ENCODE data around the gene TMEM109.

TMEM109 gene

DNA sequence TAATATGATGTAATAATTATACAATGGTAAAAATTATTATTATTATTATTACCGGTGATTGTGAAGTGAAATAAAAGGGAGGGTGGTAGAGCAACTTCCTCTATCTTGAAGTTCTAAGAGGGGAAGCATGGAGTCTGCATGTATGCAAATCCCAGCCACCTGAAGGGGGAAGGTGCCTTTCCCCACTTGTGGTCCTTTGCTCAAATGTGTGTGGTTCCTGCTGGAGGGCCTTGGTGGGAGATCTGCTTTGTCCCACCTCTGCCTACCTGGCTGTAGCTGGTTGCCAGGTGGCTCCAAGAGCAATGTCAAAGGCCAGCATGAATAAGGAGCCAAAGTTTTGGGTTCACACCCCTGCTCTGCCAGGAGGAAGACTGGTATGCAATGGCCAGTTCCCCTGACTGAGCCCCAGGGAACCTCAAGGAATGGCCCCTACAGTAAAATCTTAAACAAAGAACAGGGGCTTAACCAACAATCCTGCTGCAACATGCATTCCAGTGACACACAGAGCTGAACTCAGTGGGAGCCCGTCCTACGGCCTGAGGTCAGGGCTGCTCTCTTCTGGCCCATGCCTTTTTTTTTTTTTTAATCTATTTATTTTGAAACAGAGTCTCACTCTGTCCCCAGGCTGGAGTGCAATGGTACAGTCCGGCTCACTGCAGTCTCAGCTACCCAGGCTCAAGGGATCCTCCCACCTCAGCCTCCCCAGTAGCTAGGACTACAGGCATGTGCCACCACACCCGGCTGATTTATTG is 18.8 kb downstream of the TMEM109 start:
- DNase-seq (ENCODE audit: low read depth in 1 of 2, low spot score in 1 of 2), result no peak

DNA sequence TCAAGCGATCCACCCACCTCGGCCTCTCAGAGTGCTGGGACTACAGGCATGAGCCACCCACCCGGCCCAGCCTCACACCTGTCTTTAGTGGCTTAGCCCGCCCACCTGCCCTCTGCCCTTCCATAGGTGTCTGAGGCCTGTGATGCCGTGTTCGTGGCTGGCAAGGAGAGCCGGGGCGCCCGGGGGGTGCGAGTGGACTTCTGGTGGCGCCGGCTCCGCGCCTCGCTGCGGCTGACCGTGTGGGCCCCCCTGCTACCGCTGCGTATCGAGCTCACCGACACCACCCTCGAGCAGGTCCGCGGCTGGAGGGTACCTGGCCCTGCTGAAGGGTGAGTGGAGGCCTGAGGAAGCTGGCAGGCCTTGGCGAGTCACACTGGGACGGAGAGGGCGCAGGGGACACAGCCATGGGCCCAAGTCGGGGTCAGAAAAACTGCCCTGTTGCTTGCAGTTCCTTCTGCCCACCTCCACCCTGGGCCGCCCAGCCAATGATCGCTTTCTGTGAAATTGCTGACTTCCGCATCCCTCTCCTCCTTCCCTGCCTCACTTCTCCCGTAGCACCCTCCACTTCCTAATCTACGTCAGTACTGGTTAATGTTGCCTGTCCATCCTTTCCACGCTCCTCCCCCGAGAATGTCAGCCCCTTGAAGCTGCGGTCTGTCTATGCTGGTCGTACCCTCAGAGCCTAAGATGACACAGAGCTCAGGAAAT is 19.6 kb downstream of the TMEM109 start:
- no peak for DNase-seq (ENCODE audit: low read depth in 1 of 2, low spot score in 1 of 2)
- H3K27ac ChIP-seq (replicated peaks), result no peak overlapping the region
- H3K27me3 ChIP-seq (ENCODE audit: insufficient read depth, poor library complexity, severe bottlenecking), result peaks cover 3% of the 10 kb centered on the region
- H3K4me3 ChIP-seq (replicated peaks; ENCODE audit: insufficient read depth, low read length), result no peak overlapping the region
- TF ChIP-seq SPI1 (IDR thresholded peaks at IDR 0.05; ENCODE audit: borderline replicate concordance, low read depth), result no peak
- TF ChIP-seq REST (IDR thresholded peaks at IDR 0.05; ENCODE audit: insufficient replicate concordance, low read depth), result no peak
- TF ChIP-seq POLR2AphosphoS5 (IDR thresholded peaks at IDR 0.05; ENCODE audit: low read depth), result no peak
- TF ChIP-seq GABPA (IDR thresholded peaks at IDR 0.05; ENCODE audit: low read depth), result no peak
- TF ChIP-seq, protein P1, sequence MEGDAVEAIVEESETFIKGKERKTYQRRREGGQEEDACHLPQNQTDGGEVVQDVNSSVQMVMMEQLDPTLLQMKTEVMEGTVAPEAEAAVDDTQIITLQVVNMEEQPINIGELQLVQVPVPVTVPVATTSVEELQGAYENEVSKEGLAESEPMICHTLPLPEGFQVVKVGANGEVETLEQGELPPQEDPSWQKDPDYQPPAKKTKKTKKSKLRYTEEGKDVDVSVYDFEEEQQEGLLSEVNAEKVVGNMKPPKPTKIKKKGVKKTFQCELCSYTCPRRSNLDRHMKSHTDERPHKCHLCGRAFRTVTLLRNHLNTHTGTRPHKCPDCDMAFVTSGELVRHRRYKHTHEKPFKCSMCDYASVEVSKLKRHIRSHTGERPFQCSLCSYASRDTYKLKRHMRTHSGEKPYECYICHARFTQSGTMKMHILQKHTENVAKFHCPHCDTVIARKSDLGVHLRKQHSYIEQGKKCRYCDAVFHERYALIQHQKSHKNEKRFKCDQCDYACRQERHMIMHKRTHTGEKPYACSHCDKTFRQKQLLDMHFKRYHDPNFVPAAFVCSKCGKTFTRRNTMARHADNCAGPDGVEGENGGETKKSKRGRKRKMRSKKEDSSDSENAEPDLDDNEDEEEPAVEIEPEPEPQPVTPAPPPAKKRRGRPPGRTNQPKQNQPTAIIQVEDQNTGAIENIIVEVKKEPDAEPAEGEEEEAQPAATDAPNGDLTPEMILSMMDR (IDR thresholded peaks at IDR 0.05; ENCODE audit: insufficient read depth, low read length), result no peak

More for the DNA sequence above, 18.8 kb downstream of the TMEM109 start:
- Histone ChIP-seq H3K27ac (replicated peaks) (no peak overlapping the region), H3K4me3 (replicated peaks; ENCODE audit: insufficient read depth, low read length) (no peak overlapping the region), H3K27me3 (ENCODE audit: insufficient read depth, poor library complexity, severe bottlenecking) (peaks cover 3% of the 10 kb centered on the region)
- TF ChIP-seq REST (IDR thresholded peaks at IDR 0.05; ENCODE audit: insufficient replicate concordance, low read depth) (no peak), SPI1 (IDR thresholded peaks at IDR 0.05; ENCODE audit: borderline replicate concordance, low read depth) (no peak), GABPA (IDR thresholded peaks at IDR 0.05; ENCODE audit: low read depth) (no peak), POLR2AphosphoS5 (IDR thresholded peaks at IDR 0.05; ENCODE audit: low read depth) (no peak)
- TF ChIP-seq, protein P1 (IDR thresholded peaks at IDR 0.05; ENCODE audit: insufficient read depth, low read length), result no peak

GRCh38 chr11:60934124-60934789 is 20.3 kb downstream of the TMEM109 start:
- no peak for DNase-seq (ENCODE audit: low read depth in 1 of 2, low spot score in 1 of 2)

More at GRCh38 chr11:60934124-60934789, 20.3 kb downstream of the TMEM109 start:
- Histone ChIP-seq H3K27me3 (ENCODE audit: insufficient read depth, poor library complexity, severe bottlenecking) (peaks cover 3% of the 10 kb centered on the region), H3K4me3 (replicated peaks; ENCODE audit: insufficient read depth, low read length) (no peak overlapping the region), H3K27ac (replicated peaks) (no peak overlapping the region)
- TF ChIP-seq, protein P1 (IDR thresholded peaks at IDR 0.05; ENCODE audit: insufficient read depth, low read length), result no peak
- no peak for TF ChIP-seq REST (IDR thresholded peaks at IDR 0.05; ENCODE audit: insufficient replicate concordance, low read depth)
- TF ChIP-seq GABPA (IDR thresholded peaks at IDR 0.05; ENCODE audit: low read depth), result no peak
- no peak for TF ChIP-seq POLR2AphosphoS5 (IDR thresholded peaks at IDR 0.05; ENCODE audit: low read depth)
- TF ChIP-seq SPI1 (IDR thresholded peaks at IDR 0.05; ENCODE audit: borderline replicate concordance, low read depth), result no peak
